H1 (cell line): Measurements from ENCODE around the gene KNOP1. TPM values are rescaled to one million over a fixed set of nuclear protein-coding genes. Genes with fewer than 3 reads are reported as not detected.

ENCODE experiments used
- CTCF ChIA-PET: fragments of 300-600 bp; sonication (Branson Sonifier 250); formaldehyde crosslinking; loops from one replicate; lab custom pipeline; 2021; ENCODE audit not compliant: partially characterized antibody; lab: Charles Lee
- POLR2A ChIA-PET: fragments of 300-600 bp; sonication (Branson Sonifier 250); formaldehyde crosslinking; loops from one replicate; lab custom pipeline; 2021; ENCODE audit warnings: inconsistent platforms; ENCODE audit not compliant: partially characterized antibody; lab: Charles Lee
- DNase-seq, 2 experiments: peaks; one replicate each; pipeline versions ENCODE4 v3.0.0 to v3.0.0-alpha.2; 2010 to 2022; ENCODE audit warnings: low spot score in 2 of 2, low read depth in 1 of 2, mixed read lengths in 1 of 2
- FAIRE-seq: peaks from 2 replicates; lab custom pipeline; 2011; peaks lifted over from hg19 to GRCh38; lab: Jason Lieb, UNC
- H2AFZ ChIP-seq: 2 replicates; pipeline ENCODE4 v1.8.1; 2012; ENCODE audit warnings: low read length, inconsistent platforms
- H2AK5ac ChIP-seq: 2 replicates; pipeline ENCODE4 v1.6.1; 2013; ENCODE audit warnings: low read depth, low read length
- H2BK120ac ChIP-seq: replicated peaks from 2 replicates; pipeline ENCODE3; 2013; ENCODE audit warnings: low read depth, low read length, inconsistent platforms
- H2BK12ac ChIP-seq: 2 replicates; pipeline ENCODE4 v1.6.1; 2013; ENCODE audit warnings: low read depth, low read length
- H2BK15ac ChIP-seq: 2 replicates; pipeline ENCODE4 v1.6.1; 2013; ENCODE audit warnings: low read length
- H2BK20ac ChIP-seq: 2 replicates; pipeline ENCODE4 v1.6.1; 2013; ENCODE audit warnings: low read length
- H2BK5ac ChIP-seq: 2 replicates; pipeline ENCODE4 v1.6.1; 2013; ENCODE audit warnings: low read depth, low read length
- H3K14ac ChIP-seq: 2 replicates; pipeline ENCODE4 v1.6.1; 2013; ENCODE audit warnings: inconsistent platforms; ENCODE audit not compliant: insufficient read length
- H3K18ac ChIP-seq: 2 replicates; pipeline ENCODE4 v1.6.1; 2013; ENCODE audit warnings: low read length; ENCODE audit errors: extremely low read depth
- H3K23ac ChIP-seq: 2 replicates; pipeline ENCODE4 v1.6.1; 2013; ENCODE audit warnings: inconsistent platforms; ENCODE audit not compliant: insufficient read length
- H3K23me2 ChIP-seq: 2 replicates; pipeline ENCODE4 v1.6.1; 2013; ENCODE audit warnings: low read depth, low read length
- H3K27ac ChIP-seq: 2 replicates; pipeline ENCODE4 v1.6.1; 2011; ENCODE audit warnings: low read depth, low read length, inconsistent platforms
- H3K27me3 ChIP-seq, 4 experiments: replicated peaks in 1 of 4; 1 replicate in 1 of 4; 2 replicates in 3 of 4; pipeline versions ENCODE4 v1.6.1 to v1.8.1; 2011 to 2013; ENCODE audit warnings: low read length in 3 of 4, mild to moderate bottlenecking in 3 of 4, inconsistent platforms in 2 of 4, mixed read lengths in 2 of 4, moderate library complexity in 1 of 4; ENCODE audit not compliant: control insufficient read depth in 3 of 4, insufficient read depth in 3 of 4; ENCODE audit errors: extremely low read depth in 1 of 4
- H3K36me3 ChIP-seq, 4 experiments: 2 replicates each; pipeline versions ENCODE4 v1.6.1 to v1.8.1; 2011 to 2013; ENCODE audit warnings: mild to moderate bottlenecking in 4 of 4, low read length in 3 of 4, moderate library complexity in 2 of 4, control low read depth in 1 of 4, inconsistent platforms in 1 of 4; ENCODE audit not compliant: insufficient read depth in 4 of 4, control insufficient read depth in 2 of 4
- H3K4ac ChIP-seq: replicated peaks from 2 replicates; pipeline ENCODE3; 2013; ENCODE audit warnings: low read length, low read depth, mixed read lengths, inconsistent platforms; ENCODE audit not compliant: insufficient read length
- H3K4me1 ChIP-seq, 4 experiments: replicated peaks in 1 of 4; 1 replicate in 1 of 4; 2 replicates in 3 of 4; pipeline versions ENCODE4 v1.6.1 to v1.8.1; 2011 to 2013; ENCODE audit warnings: low read length in 3 of 4, inconsistent platforms in 2 of 4, mixed read lengths in 1 of 4; ENCODE audit not compliant: insufficient read depth in 4 of 4, control insufficient read depth in 3 of 4
- H3K4me2 ChIP-seq, 2 experiments: 2 replicates each; pipeline versions ENCODE4 v1.6.1 to v1.8.1; 2011 to 2013; ENCODE audit warnings: low read depth in 2 of 2, low read length in 2 of 2, control low read depth in 1 of 2, inconsistent platforms in 1 of 2, mild to moderate bottlenecking in 1 of 2; ENCODE audit not compliant: insufficient read depth in 1 of 2
- H3K4me3 ChIP-seq, 4 experiments: fragments of 200-600, 300-600 bp in 1 of 4; sonication (generic), shearing (Covaris generic), sonication (Bioruptor Twin) in 1 of 4; 2 replicates each; pipeline versions ENCODE4 v1.5.1 to v1.8.1; 2011 to 2016; ENCODE audit warnings: low read length in 4 of 4, low read depth in 3 of 4, control low read depth in 2 of 4, inconsistent platforms in 2 of 4, mild to moderate bottlenecking in 2 of 4, mixed read lengths in 1 of 4, moderate library complexity in 1 of 4; ENCODE audit not compliant: insufficient read depth in 2 of 4; ENCODE audit errors: extremely low read depth in 1 of 4
- H3K56ac ChIP-seq: replicated peaks from 2 replicates; pipeline ENCODE3; 2013; ENCODE audit warnings: low read depth, mild to moderate bottlenecking, mixed read lengths, low read length, inconsistent platforms; ENCODE audit not compliant: insufficient read length
- H3K79me1 ChIP-seq: 2 replicates; pipeline ENCODE4 v1.6.1; 2013; ENCODE audit warnings: low read depth, low read length, control low read depth
- H3K79me2 ChIP-seq, 2 experiments: 2 replicates each; pipeline versions ENCODE4 v1.6.1 to v1.8.1; 2012 to 2013; ENCODE audit warnings: low read length in 2 of 2, mild to moderate bottlenecking in 2 of 2, inconsistent platforms in 1 of 2; ENCODE audit not compliant: insufficient read depth in 2 of 2, control insufficient read depth in 1 of 2
- H3K9ac ChIP-seq, 4 experiments: replicated peaks in 1 of 4; 1 replicate in 1 of 4; 2 replicates in 3 of 4; pipeline versions ENCODE4 v1.6.1 to v1.8.1; 2011 to 2013; ENCODE audit warnings: low read depth in 3 of 4, low read length in 3 of 4, control low read depth in 2 of 4, mild to moderate bottlenecking in 2 of 4, moderate library complexity in 2 of 4, inconsistent platforms in 1 of 4; ENCODE audit errors: extremely low read depth in 1 of 4
- H3K9me3 ChIP-seq, 2 experiments: 2 replicates each; pipeline versions ENCODE4 v1.6.1 to v1.8.1; 2012 to 2013; ENCODE audit warnings: mild to moderate bottlenecking in 2 of 2, moderate library complexity in 2 of 2, control low read depth in 1 of 2, inconsistent platforms in 1 of 2, low read depth in 1 of 2, low read length in 1 of 2, mixed read lengths in 1 of 2; ENCODE audit not compliant: insufficient read depth in 2 of 2
- H4K20me1 ChIP-seq, 2 experiments: replicated peaks in 1 of 2; 2 replicates each; pipeline versions ENCODE3 to v1.8.1; 2011 to 2013; ENCODE audit warnings: inconsistent platforms in 2 of 2, low read length in 2 of 2, mild to moderate bottlenecking in 1 of 2; ENCODE audit not compliant: insufficient read depth in 2 of 2, control insufficient read depth in 1 of 2
- H4K5ac ChIP-seq: 2 replicates; pipeline ENCODE4 v1.6.1; 2013; ENCODE audit warnings: low read length, low read depth, mixed read lengths, inconsistent platforms; ENCODE audit not compliant: insufficient read length
- H4K8ac ChIP-seq: 2 replicates; pipeline ENCODE4 v1.8.0; 2013; ENCODE audit warnings: mild to moderate bottlenecking, moderate library complexity, low read length, inconsistent platforms; ENCODE audit not compliant: insufficient read depth; ENCODE audit errors: extremely low read depth
- H4K91ac ChIP-seq: replicated peaks from 2 replicates; pipeline ENCODE3; 2013; ENCODE audit warnings: low read length, mixed read lengths, inconsistent platforms; ENCODE audit not compliant: insufficient read length
- CBX8 ChIP-seq: fragments of 300-800, 300-1000 bp; sonication (generic); IDR thresholded peaks from 2 replicates; pipeline ENCODE4 v1.7.1; 2016; ENCODE audit warnings: low read depth, low read length, borderline replicate concordance
- MAFK ChIP-seq: IDR thresholded peaks from 2 replicates; pipeline ENCODE4 v1.6.1; 2012; ENCODE audit warnings: low read depth, mild to moderate bottlenecking, improper control_type of control experiment, low read length
- RAD21 ChIP-seq, 2 experiments: IDR thresholded peaks in 1 of 2; conservative IDR thresholded peaks in 1 of 2; 2 replicates each; pipeline ENCODE4 v1.6.1; 2011; ENCODE audit warnings: low read depth in 2 of 2, low read length in 2 of 2, improper control_type of control experiment in 1 of 2, inconsistent platforms in 1 of 2, mild to moderate bottlenecking in 1 of 2, moderate library complexity in 1 of 2
- RFX5 ChIP-seq: IDR thresholded peaks from 2 replicates; pipeline ENCODE4 v1.6.1; 2011; ENCODE audit warnings: low read depth, low read length, improper control_type of control experiment, borderline replicate concordance
- SP4 ChIP-seq: IDR thresholded peaks from 2 replicates; pipeline ENCODE4 v1.6.1; 2012; ENCODE audit warnings: low read length, inconsistent platforms
- WGBS, 2 experiments: shearing (Covaris generic) in 1 of 2; methylation state at CpG; one replicate each; pipeline versions ENCODE4 v1.1.6 to v1.1.7; 2013 to 2015; ENCODE audit warnings: low lambda C conversion rate in 2 of 2, mixed read lengths in 2 of 2, inconsistent platforms in 1 of 2, low coverage in 1 of 2, missing lambda C conversion rate in 1 of 2; ENCODE audit not compliant: insufficient replicate concordance in 2 of 2, insufficient coverage in 1 of 2, insufficient read length in 1 of 2; ENCODE audit errors: extremely low coverage in 1 of 2, missing lambda C conversion rate in 1 of 2; 5-methylcytosine and 5-hydroxymethylcytosine counted together
- polyA plus RNA-seq, 7 experiments: library from polyadenylated mRNA; depleted of rRNA in 3 of 7; stranded (reverse) in 5 of 7; unstranded in 2 of 7; fragments of >200 nt in 5 of 7; fragments of 200-250 nt in 2 of 7; gene quantifications; 1 replicate in 5 of 7; 2 replicates in 1 of 7; 4 replicates in 1 of 7; pipeline versions ENCODE4 v1.2.1 to v1.2.3, GENCODE V29; 2011 to 2013; ENCODE audit warnings: missing spikeins in 2 of 7, mixed read lengths in 2 of 7
- total RNA-seq: library from RNA; stranded (reverse); fragmentation: NEBNext Ultra II Directional; extraction: Animal tissue kit (Norgen Biotek cat#: 25700); gene quantifications from 2 replicates; pipeline ENCODE4 v1.2.1, GENCODE V29; 2021
- TF ChIP-seq, protein P1 (sequence below), 3 experiments: IDR thresholded peaks; 1 replicate in 2 of 3; 2 replicates in 1 of 3; pipeline versions ENCODE4 v1.5.1 to v1.6.1; 2011; ENCODE audit warnings: low read length in 3 of 3, mild to moderate bottlenecking in 3 of 3, inconsistent platforms in 2 of 3, low read depth in 1 of 3, moderate library complexity in 1 of 3; ENCODE audit not compliant: insufficient read depth in 1 of 3; ENCODE audit errors: control extremely low read depth in 1 of 3

The KNOP1 gene
- total and polyA plus RNA-seq, 2 of the 8 experiments (the other 6 are each of a cell fraction or from before 2014, with no cell fraction given) = 21.6 to 87.9 TPM

DNA sequence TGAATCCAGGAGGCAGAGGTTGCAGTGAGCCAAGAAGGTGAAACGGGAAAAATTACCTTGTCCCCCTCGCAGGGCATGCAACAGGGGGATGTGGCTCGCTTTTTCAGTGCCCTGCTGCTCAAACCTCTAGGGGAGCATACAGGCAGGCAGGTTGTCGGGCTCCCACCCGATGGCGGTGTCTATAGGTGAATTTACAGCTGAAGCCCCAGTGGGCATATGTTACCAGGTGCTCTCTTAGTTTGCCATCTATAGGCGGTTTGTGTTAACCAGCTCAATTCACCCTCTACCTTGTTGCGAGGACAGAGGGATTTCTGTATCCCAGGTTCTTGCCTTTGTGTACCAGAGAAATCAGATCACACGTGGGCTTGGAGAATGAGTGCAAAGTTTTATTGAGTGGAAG, 49.0 kb upstream of the KNOP1 start:
- H4K5ac ChIP-seq = no peak overlapping the region
- peak overlapping the region; percentile 48; the same call in 1 of the 2 replicates for H2BK20ac ChIP-seq
- H2BK15ac ChIP-seq = no peak overlapping the region
- no peak overlapping the region for H3K4me3 ChIP-seq
- H3K27me3 ChIP-seq = no peaks in the 10 kb centered on the region
- ChIA-PET POLR2A (interaction anchor here (1.1 kb wide), 1 partner anchor 88 kb away, joined by 3 read pairs; no protein-coding TSS in a partner anchor), CTCF (interaction anchor here (0.9 to 1.8 kb wide), 6 partner anchors 8 to 533 kb away, joined by 3 to 4 read pairs (median 3); no protein-coding TSS in a partner anchor)
- no peak for FAIRE-seq
- no peaks in the 10 kb centered on the region for H4K20me1 ChIP-seq
- no peak overlapping the region for H4K8ac ChIP-seq
- 0 out of 2 replicates have a peak overlapping the region, but pooled peaks have one; percentile 51 for H3K18ac ChIP-seq
- no peak for DNase-seq
- WGBS, 2 experiments = 86% methylated on average over 9 of the region's 9 CpGs; no CpG with 5 or more reads in 1 of the 2 experiments
- peaks cover 0 to 4% (median 3%) of the 10 kb centered on the region in 4 experiments; a peak in 3 of 7 replicates for H3K4me1 ChIP-seq
- no peaks in the 10 kb centered on the region for H3K79me1 ChIP-seq
- H3K4ac ChIP-seq = no peak overlapping the region
- H3K27ac ChIP-seq = no peak overlapping the region
- H3K79me2 ChIP-seq = no peaks in the 10 kb centered on the region
- H2AFZ ChIP-seq = no peak overlapping the region
- H2BK12ac ChIP-seq = peak overlapping the region; percentile 90; the same call in 1 of the 2 replicates
- peaks cover 5 to 7% of the 10 kb centered on the region in 2 experiments; a peak in 3 of 4 replicates for H3K9me3 ChIP-seq
- H3K14ac ChIP-seq = no peak overlapping the region
- H2AK5ac ChIP-seq = no peak overlapping the region
- no peak overlapping the region for H2BK120ac ChIP-seq
- H3K23ac ChIP-seq = no peak overlapping the region
- no peak for TF ChIP-seq SP4
- no peak for TF ChIP-seq RFX5
- TF ChIP-seq CBX8 = no peak
- no peak for TF ChIP-seq MAFK
- peak in 1 of 2 experiments; percentile 21; a peak in 1 of 4 replicates for TF ChIP-seq RAD21 (IDR thresholded peaks at IDR 0.05 in 1 of 2, conservative IDR thresholded peaks at IDR 0.05 in 1 of 2; ENCODE audit: low read depth in 2 of 2, low read length in 2 of 2)
- TF ChIP-seq, protein P1, sequence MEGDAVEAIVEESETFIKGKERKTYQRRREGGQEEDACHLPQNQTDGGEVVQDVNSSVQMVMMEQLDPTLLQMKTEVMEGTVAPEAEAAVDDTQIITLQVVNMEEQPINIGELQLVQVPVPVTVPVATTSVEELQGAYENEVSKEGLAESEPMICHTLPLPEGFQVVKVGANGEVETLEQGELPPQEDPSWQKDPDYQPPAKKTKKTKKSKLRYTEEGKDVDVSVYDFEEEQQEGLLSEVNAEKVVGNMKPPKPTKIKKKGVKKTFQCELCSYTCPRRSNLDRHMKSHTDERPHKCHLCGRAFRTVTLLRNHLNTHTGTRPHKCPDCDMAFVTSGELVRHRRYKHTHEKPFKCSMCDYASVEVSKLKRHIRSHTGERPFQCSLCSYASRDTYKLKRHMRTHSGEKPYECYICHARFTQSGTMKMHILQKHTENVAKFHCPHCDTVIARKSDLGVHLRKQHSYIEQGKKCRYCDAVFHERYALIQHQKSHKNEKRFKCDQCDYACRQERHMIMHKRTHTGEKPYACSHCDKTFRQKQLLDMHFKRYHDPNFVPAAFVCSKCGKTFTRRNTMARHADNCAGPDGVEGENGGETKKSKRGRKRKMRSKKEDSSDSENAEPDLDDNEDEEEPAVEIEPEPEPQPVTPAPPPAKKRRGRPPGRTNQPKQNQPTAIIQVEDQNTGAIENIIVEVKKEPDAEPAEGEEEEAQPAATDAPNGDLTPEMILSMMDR (IDR thresholded peaks at IDR 0.05; ENCODE audit: control extremely low read depth in 1 of 3, insufficient read depth in 1 of 3, low read depth in 1 of 3, low read length in 3 of 3) = 0 out of 4 replicates have a peak, but pooled peaks of 1 of the 3 experiments have one; percentile 9
- H3K4me2 ChIP-seq = no peak overlapping the region
- H3K9ac ChIP-seq = no peak overlapping the region
- H3K56ac ChIP-seq = no peak overlapping the region
- H3K23me2 ChIP-seq = 0 out of 2 replicates have a peak, but pooled peaks cover 3% of the 10 kb centered on the region
- H2BK5ac ChIP-seq = no peak overlapping the region; the same call in 1 of the 2 replicates
- no peaks in the 10 kb centered on the region for H3K36me3 ChIP-seq
- H4K91ac ChIP-seq = no peak overlapping the region
